Stimulated activated naive B cell treated with anti-CD40 and anti-IgM and Interleukin-4, amounts not matched to agents 10 μg/mL and 1 μg/mL and 100 μg/mL, for 72 hours (primary cell): ENCODE measurements around the gene ARNT2.

Experiments
- ATAC-seq, 2 donors: fragments of 150-1000 bp; cut with Tn5 transposase; replicated peaks; 2 replicates each; pipeline ENCODE4 v1.10.0; 2021; ENCODE audit warnings: moderate library complexity in 1 of 2
- DNase-seq: peaks from one replicate; pipeline ENCODE4 v3.0.0; 2021
- H3K27ac Mint-ChIP-seq: one replicate; pipeline ENCODE4 v1.8.0; 2022; ENCODE audit warnings: mild to moderate bottlenecking, mixed read lengths
- H3K27me3 Mint-ChIP-seq, 2 donors: one replicate each; pipeline ENCODE4 v1.8.0; 2022; ENCODE audit warnings: mixed read lengths in 2 of 2
- H3K36me3 Mint-ChIP-seq, 2 donors: one replicate each; pipeline ENCODE4 v1.8.0; 2022; ENCODE audit warnings: mixed read lengths in 2 of 2, mild to moderate bottlenecking in 1 of 2
- H3K4me1 Mint-ChIP-seq, 2 donors: one replicate each; pipeline ENCODE4 v1.8.0; 2022; ENCODE audit warnings: mixed read lengths in 2 of 2, mild to moderate bottlenecking in 1 of 2
- H3K4me3 Mint-ChIP-seq, 2 donors: one replicate each; pipeline ENCODE4 v1.8.0; 2022; ENCODE audit warnings: mild to moderate bottlenecking in 2 of 2, mixed read lengths in 2 of 2, moderate library complexity in 1 of 2
- H3K9me3 Mint-ChIP-seq, 2 donors: one replicate each; pipeline ENCODE4 v1.8.0; 2022; ENCODE audit warnings: mixed read lengths in 2 of 2, mild to moderate bottlenecking in 1 of 2

The ARNT2 gene

GRCh38 chr15:80580536-80581260 is 176.5 kb downstream of the ARNT2 start:
- Mint-ChIP-seq H3K36me3 (no peaks in the 10 kb centered on the region), H3K27ac (no peak overlapping the region), H3K27me3 (peaks cover 0 to 7% of the 10 kb centered on the region in 2 donors), H3K9me3 (no peaks in the 10 kb centered on the region), H3K4me3 (no peak overlapping the region), H3K4me1 (peaks cover 3 to 8% of the 10 kb centered on the region in 2 donors)
- ATAC-seq (no peak), DNase-seq (no peak)

DNA sequence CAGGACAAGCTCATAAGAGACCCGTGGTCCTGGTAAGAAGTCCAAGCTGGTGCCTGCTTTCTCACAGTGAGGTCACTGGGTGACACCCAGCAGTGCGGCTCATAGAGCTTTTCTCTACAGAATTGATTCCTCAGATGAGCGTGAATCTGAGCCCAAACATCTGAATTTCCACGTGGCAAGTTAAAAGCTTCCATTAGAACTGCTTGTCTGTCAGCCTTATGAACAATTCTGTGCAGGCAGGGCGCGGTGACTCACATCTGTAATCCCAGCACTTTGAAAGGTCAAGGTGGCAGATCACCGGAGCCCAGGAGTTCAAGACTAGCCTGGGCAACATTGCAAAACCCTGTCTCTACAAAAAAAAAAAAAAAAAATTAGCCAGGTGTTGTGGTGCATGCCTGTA is 177.8 kb downstream of the ARNT2 start:
- H3K36me3 Mint-ChIP-seq = no peaks in the 10 kb centered on the region
- H3K27ac Mint-ChIP-seq = no peak overlapping the region
- no peaks in the 10 kb centered on the region for H3K9me3 Mint-ChIP-seq
- H3K4me3 Mint-ChIP-seq = no peak overlapping the region
- DNase-seq = no peak
- ATAC-seq = no peak
- peaks cover 0 to 7% of the 10 kb centered on the region in 2 donors for H3K27me3 Mint-ChIP-seq
- peaks cover 3 to 8% of the 10 kb centered on the region in 2 donors for H3K4me1 Mint-ChIP-seq

DNA sequence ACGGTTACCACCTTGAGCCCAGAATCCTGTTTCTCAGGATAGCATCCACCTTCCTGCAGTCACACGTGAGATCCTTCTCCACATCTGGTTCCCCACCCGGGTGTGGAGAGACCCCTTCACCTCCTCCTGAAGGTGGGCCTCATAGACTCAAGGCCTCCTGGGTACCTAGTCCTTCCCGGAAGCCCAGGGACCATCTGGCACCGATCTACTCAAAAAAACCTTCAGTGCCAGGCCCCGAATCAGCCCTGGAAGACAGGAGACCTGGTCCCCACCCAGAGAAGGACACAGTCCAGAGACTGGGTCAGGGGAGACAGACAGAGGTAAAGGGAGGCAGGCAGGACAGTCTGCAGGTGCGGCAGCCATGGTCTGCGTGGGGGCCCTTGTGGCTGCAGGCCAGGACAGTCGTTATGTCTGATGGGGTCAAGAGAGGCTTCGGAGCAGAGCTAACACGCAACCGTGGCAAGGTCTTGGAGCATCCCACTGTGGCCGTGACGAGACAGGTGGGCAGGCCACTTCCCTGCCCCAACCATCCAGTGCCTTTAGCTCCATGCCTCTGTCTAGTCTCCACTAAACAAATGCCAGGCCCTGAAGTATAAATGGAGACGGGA is 178.7 kb downstream of the ARNT2 start:
- no peak for ATAC-seq
- H3K27ac Mint-ChIP-seq = peak overlapping the region; percentile 40
- no peak for DNase-seq
- H3K9me3 Mint-ChIP-seq = no peaks in the 10 kb centered on the region
- no peaks in the 10 kb centered on the region for H3K36me3 Mint-ChIP-seq
- peaks cover 0 to 7% of the 10 kb centered on the region in 2 donors for H3K27me3 Mint-ChIP-seq
- peaks cover 3 to 8% of the 10 kb centered on the region in 2 donors for H3K4me1 Mint-ChIP-seq
- no peak overlapping the region for H3K4me3 Mint-ChIP-seq

DNA sequence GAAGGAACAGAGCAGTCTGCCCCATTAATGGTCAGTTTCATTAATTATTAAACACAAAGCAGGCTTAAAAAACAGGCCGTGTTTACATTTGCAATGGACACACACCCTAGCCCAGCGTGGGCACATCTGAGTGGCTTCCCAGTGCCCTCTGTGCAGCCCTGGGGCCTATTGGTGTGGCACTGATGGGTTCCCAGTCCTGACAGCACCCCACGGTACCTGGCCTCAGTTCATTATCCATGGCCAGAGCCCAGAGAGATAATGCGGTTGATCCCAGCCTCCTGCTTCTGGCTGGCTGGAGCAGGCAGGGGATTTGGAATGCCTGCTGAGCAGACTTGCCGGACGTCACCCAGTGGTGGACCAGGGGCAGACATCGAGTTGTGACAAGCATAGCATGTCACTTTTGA is 180.4 kb downstream of the ARNT2 start:
- ATAC-seq (no peak), DNase-seq (no peak)
- Mint-ChIP-seq H3K4me1 (peaks cover 3 to 8% of the 10 kb centered on the region in 2 donors), H3K4me3 (no peak overlapping the region), H3K27me3 (peaks cover 0 to 11% of the 10 kb centered on the region in 2 donors), H3K36me3 (no peaks in the 10 kb centered on the region), H3K9me3 (no peaks in the 10 kb centered on the region), H3K27ac (no peak overlapping the region)

DNA sequence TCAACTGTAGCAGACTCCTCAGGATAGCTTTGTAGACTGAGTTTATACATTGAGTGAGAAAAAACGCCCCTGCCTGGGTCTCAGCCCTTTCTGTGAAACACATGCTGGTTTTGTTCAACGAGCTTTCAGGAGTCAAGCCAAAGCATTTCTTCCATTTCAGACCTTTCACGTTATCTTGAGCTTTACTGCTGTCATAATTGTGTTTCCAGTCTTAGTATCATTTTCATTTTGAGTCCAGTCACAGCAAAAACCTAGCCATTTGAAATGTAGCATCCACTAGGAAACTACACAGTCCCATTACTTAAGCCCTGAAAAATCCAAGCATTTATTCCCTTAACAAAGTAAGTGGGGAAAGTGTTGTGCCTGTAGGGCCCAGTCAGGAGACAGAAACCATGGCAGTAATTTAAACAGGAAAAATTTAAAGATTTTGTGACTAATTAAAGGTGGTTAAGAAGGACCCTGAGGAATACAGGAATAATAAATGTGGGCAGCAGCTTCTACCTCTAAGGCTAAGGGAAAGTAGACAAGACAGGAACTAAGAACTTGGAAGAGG is 180.9 kb downstream of the ARNT2 start:
- Mint-ChIP-seq H3K27me3 (peaks cover 0 to 11% of the 10 kb centered on the region in 2 donors), H3K4me1 (peaks cover under 1 to 3% of the 10 kb centered on the region in 2 donors), H3K9me3 (no peaks in the 10 kb centered on the region), H3K27ac (no peak overlapping the region), H3K36me3 (no peaks in the 10 kb centered on the region), H3K4me3 (no peak overlapping the region)
- ATAC-seq (no peak), DNase-seq (no peak)

GRCh38 chr15:80585544-80586018 is 181.4 kb downstream of the ARNT2 start:
- Mint-ChIP-seq H3K4me3 (no peak overlapping the region), H3K4me1 (no peaks in the 10 kb centered on the region), H3K9me3 (no peaks in the 10 kb centered on the region), H3K27ac (no peak overlapping the region), H3K36me3 (no peaks in the 10 kb centered on the region), H3K27me3 (peaks cover 0 to 11% of the 10 kb centered on the region in 2 donors)
- DNase-seq = no peak
- peak in 1 of 2 donors; percentile 12 for ATAC-seq

DNA sequence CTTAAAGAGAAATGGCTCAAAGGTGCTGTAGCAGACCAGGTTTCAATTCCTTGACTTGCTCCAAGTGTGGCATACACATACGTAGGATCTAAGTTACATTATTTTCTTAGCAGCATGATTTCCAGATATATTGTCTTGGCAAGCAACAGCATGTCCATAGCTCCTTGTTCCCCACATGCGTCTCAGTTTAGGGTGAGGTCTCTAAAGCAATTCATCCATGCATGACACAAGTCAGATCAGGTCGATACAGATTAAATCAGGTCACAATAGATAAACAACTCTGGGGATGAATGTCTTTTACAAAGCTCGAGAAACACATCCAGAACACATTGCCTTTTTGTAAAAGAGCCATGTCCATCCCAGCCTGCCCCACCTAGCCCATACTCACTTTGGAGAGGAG is 182.0 kb downstream of the ARNT2 start:
- H3K9me3 Mint-ChIP-seq = no peaks in the 10 kb centered on the region
- ATAC-seq (no peak), DNase-seq (no peak)
- peaks cover 0 to 11% of the 10 kb centered on the region in 2 donors for H3K27me3 Mint-ChIP-seq
- H3K27ac Mint-ChIP-seq = no peak overlapping the region
- H3K4me1 Mint-ChIP-seq = no peaks in the 10 kb centered on the region
- no peak overlapping the region for H3K4me3 Mint-ChIP-seq
- H3K36me3 Mint-ChIP-seq = no peaks in the 10 kb centered on the region

DNA sequence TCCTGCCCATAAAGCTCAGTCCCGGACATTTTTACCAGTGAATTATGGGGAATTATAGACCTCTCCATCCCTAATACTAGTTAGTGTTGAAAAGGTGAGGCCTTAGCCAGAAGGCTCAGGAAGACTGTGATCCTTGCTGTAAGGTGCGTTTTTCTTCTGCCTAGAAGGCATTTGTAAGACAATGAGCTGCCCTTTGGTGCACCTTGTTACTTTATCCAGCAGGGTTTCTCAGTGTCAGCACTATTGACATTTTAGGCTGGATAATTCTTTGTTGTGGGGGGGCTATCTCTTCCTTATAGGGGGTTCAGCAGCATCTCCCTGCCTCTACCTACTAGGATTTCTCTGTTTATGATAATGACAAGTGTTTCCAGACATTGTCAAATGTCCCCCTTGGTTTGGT is 182.8 kb downstream of the ARNT2 start:
- H3K4me3 Mint-ChIP-seq = no peak overlapping the region
- DNase-seq (no peak), ATAC-seq (no peak)
- H3K27ac Mint-ChIP-seq = no peak overlapping the region
- H3K36me3 Mint-ChIP-seq = no peaks in the 10 kb centered on the region
- no peaks in the 10 kb centered on the region for H3K9me3 Mint-ChIP-seq
- H3K27me3 Mint-ChIP-seq = peaks cover 0 to 11% of the 10 kb centered on the region in 2 donors
- H3K4me1 Mint-ChIP-seq = no peaks in the 10 kb centered on the region

DNA sequence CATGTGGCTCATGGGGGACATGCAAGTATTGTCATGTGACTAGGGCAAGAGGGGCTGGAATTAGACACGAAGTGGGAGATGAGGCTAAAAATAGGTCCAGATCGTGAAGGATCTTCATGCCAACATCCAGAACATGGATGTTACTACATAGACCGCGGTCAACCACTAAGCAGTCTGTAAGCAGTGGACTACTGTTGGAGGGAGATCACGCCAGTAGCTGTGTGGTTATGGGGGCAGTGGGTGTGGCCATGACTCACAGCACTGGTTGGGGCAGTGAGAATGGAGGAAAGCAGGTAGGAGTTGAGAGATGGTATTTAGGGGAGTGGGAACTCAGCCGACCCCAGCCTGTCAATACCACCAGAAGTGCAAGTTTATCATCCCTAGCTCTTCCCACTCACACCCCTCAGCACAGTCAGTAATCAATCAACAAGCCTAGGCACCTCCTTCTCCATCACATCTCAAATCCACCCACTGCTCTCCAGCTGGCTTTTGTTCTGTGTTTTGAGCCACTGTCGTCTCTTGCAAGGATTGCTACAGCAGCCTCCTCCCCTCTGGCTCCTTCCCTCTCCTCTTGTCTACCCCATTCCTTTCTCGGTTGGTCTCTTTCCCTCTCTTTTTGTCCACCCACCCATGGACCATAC is 183.8 kb downstream of the ARNT2 start:
- Mint-ChIP-seq H3K36me3 (no peaks in the 10 kb centered on the region), H3K4me1 (no peaks in the 10 kb centered on the region), H3K9me3 (no peaks in the 10 kb centered on the region), H3K27ac (no peak overlapping the region), H3K27me3 (peaks cover 0 to 11% of the 10 kb centered on the region in 2 donors), H3K4me3 (no peak overlapping the region)
- no peak for ATAC-seq
- no peak for DNase-seq

DNA sequence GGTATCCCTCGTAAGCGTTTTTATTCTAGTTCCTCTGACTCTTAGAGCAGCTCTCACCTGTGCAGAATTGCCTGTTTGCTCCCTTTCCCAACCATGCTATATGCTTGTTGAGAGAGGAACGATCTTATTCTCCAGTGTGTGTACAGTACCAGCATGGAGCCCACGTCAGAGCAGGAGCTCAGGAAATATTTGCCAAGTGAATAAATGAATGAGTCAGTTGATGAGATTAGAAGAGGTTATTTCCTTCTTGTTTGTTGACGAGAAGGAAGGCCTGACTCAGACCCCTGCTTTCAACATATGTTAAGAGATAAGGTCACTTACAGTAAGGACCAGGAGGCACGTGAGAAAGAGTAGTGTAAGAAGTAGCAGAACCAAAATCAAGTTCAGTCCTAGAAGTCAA is 184.6 kb downstream of the ARNT2 start:
- H3K4me1 Mint-ChIP-seq = no peaks in the 10 kb centered on the region
- no peak overlapping the region for H3K4me3 Mint-ChIP-seq
- H3K27ac Mint-ChIP-seq = no peak overlapping the region
- peaks cover 0 to 9% of the 10 kb centered on the region in 2 donors for H3K27me3 Mint-ChIP-seq
- no peak for ATAC-seq
- no peak for DNase-seq
- no peaks in the 10 kb centered on the region for H3K9me3 Mint-ChIP-seq
- no peaks in the 10 kb centered on the region for H3K36me3 Mint-ChIP-seq

DNA sequence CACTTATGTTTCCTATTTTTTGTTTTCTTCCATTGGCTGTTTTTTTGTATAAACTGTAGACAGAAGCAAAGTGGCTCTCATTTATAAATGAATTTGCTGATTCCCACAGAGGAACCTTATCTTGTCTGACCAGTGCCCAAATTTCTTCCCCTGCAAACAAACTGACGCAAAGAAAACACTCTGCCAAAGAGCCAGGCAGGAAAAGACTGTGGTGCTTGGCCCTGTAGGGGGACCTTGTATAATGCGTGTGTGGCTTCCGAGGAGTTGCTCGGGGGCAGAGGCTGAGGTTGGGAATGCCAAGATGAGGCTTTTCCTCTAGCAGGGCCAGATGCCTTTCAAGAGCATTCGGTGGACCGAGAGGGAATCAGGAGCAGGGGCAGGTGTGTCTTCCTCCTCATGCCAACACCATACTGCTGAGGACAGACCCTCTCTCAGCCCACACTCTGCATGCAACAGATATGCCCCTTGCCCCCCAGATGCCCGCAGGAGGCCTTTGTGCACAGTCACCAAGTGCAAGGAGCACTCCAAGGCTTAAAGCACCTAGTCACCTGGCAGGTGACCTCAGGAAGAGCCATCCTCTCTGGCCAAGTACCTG is 186.7 kb downstream of the ARNT2 start:
- ATAC-seq (no peak), DNase-seq (no peak)
- H3K27me3 Mint-ChIP-seq = peaks cover 0 to 4% of the 10 kb centered on the region in 2 donors
- no peaks in the 10 kb centered on the region for H3K9me3 Mint-ChIP-seq
- no peaks in the 10 kb centered on the region for H3K36me3 Mint-ChIP-seq
- H3K4me1 Mint-ChIP-seq = no peaks in the 10 kb centered on the region
- H3K27ac Mint-ChIP-seq = no peak overlapping the region
- H3K4me3 Mint-ChIP-seq = no peak overlapping the region

DNA sequence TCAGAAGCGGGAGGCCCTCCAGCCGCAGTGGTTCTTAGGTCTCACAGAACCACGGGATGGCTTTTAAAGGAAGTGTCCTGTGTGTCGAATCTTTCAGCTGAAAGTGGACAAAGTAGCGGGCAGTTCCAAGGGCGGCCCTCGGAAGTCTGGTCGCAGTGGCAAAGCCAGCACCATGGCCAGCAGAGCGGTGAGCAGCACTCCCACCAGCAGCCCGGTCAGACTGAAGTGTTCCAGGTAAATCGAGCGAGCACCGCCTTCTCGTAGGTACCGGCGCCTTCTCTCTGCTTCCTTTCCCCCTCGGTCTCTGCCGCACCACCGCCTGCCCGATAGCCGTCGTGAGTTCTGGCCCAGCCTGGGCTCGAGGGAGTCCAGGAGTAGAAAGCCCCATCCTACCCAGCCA is 187.3 kb downstream of the ARNT2 start:
- ATAC-seq = no peak
- Mint-ChIP-seq H3K27ac (no peak overlapping the region), H3K4me3 (no peak overlapping the region), H3K4me1 (no peaks in the 10 kb centered on the region), H3K36me3 (no peaks in the 10 kb centered on the region), H3K27me3 (peaks cover 0 to 4% of the 10 kb centered on the region in 2 donors), H3K9me3 (no peaks in the 10 kb centered on the region)
- no peak for DNase-seq

GRCh38 chr15:80591938-80592825 is 188.0 kb downstream of the ARNT2 start:
- H3K36me3 Mint-ChIP-seq = no peaks in the 10 kb centered on the region
- H3K4me1 Mint-ChIP-seq = no peaks in the 10 kb centered on the region
- no peak overlapping the region for H3K27ac Mint-ChIP-seq
- no peaks in the 10 kb centered on the region for H3K9me3 Mint-ChIP-seq
- H3K27me3 Mint-ChIP-seq = peaks cover 0 to 4% of the 10 kb centered on the region in 2 donors
- DNase-seq (no peak), ATAC-seq (no peak)
- no peak overlapping the region for H3K4me3 Mint-ChIP-seq
